B cell (primary cell): ENCODE measurements around the gene GNB3. TPM values are rescaled to one million over a fixed set of nuclear protein-coding genes. Genes with fewer than 3 reads are reported as not detected.

Experiments
- ATAC-seq: fragments of 200-7000 bp; cut with Tn5 transposase; one replicate; pipeline ENCODE4 v1.10.0; 2021; ENCODE audit warnings: low read depth, mild to moderate bottlenecking, moderate number of reproducible peaks, moderate library complexity
- CTCF ChIA-PET: fragments of 350-600 bp; sonication (Branson Sonifier 250); formaldehyde crosslinking; loops from one replicate; lab custom pipeline; 2021; ENCODE audit warnings: antibody characterized with exemption, inconsistent platforms; lab: Charles Lee
- POLR2A ChIA-PET: fragments of 350-600 bp; sonication (Branson Sonifier 250); formaldehyde crosslinking; loops from one replicate; lab custom pipeline; 2021; ENCODE audit warnings: antibody characterized with exemption; lab: Charles Lee
- DNase-seq: peaks from one replicate; pipeline ENCODE4 v3.0.0; 2013
- H2AFZ ChIP-seq: 2 replicates; pipeline ENCODE4 v1.6.1; 2012; ENCODE audit warnings: mild to moderate bottlenecking, low read depth, low read length; ENCODE audit not compliant: insufficient read depth, poor library complexity, severe bottlenecking
- H3K27ac ChIP-seq, 2 donors: 1 replicate in 1 of 2; 2 replicates in 1 of 2; pipeline ENCODE4 v1.5.1; 2012 to 2013; ENCODE audit warnings: low read length in 2 of 2, mild to moderate bottlenecking in 2 of 2, moderate library complexity in 1 of 2
- H3K27me3 ChIP-seq, 4 experiments: fragments of 200-600 bp in 1 of 4; sonication (generic) in 1 of 4; replicated peaks in 1 of 4; 1 replicate in 2 of 4; 2 replicates in 2 of 4; pipeline versions ENCODE4 v1.6.1 to v1.7.0; 2013 to 2016; ENCODE audit warnings: low read length in 3 of 4, mild to moderate bottlenecking in 2 of 4, mixed read lengths in 1 of 4, moderate library complexity in 1 of 4; ENCODE audit not compliant: insufficient read depth in 4 of 4, control insufficient read depth in 3 of 4; ENCODE audit errors: control extremely low read depth in 1 of 4
- H3K36me3 ChIP-seq, 2 experiments: replicated peaks in 1 of 2; 1 replicate in 1 of 2; 2 replicates in 1 of 2; pipeline versions ENCODE4 v1.6.1 to v1.7.1; 2013; ENCODE audit warnings: low read length in 1 of 2; ENCODE audit not compliant: insufficient read depth in 2 of 2, control insufficient read depth in 1 of 2; ENCODE audit errors: control extremely low read depth in 1 of 2, extremely low read depth in 1 of 2
- H3K4me1 ChIP-seq, 2 donors: fragments of 200-600 bp in 1 of 2; sonication (generic) in 1 of 2; 1 replicate in 1 of 2; 2 replicates in 1 of 2; pipeline versions ENCODE4 v1.5.1 to v1.6.1; 2013 to 2017; ENCODE audit warnings: low read length in 2 of 2; ENCODE audit not compliant: control insufficient read depth in 2 of 2, insufficient read depth in 2 of 2
- H3K4me2 ChIP-seq: replicated peaks from 2 replicates; pipeline ENCODE3; 2012; ENCODE audit warnings: mild to moderate bottlenecking, low read depth, low read length; ENCODE audit not compliant: poor library complexity, severe bottlenecking
- H3K4me3 ChIP-seq, 5 experiments: fragments of 200-600 bp in 1 of 5; sonication (generic) in 1 of 5; 1 replicate in 3 of 5; 2 replicates in 2 of 5; pipeline versions ENCODE4 v1.5.1 to v1.7.0; 2011 to 2016; ENCODE audit warnings: low read length in 4 of 5, mild to moderate bottlenecking in 4 of 5, low read depth in 2 of 5, control low read depth in 1 of 5, moderate library complexity in 1 of 5; ENCODE audit not compliant: insufficient read depth in 1 of 5; ENCODE audit errors: control extremely low read depth in 1 of 5, extremely low read depth in 1 of 5
- H3K79me2 ChIP-seq: fragments of 200-600 bp; sonication (generic); one replicate; pipeline ENCODE4 v1.6.0; 2016; ENCODE audit warnings: low read length; ENCODE audit not compliant: control insufficient read depth, insufficient read depth
- H3K9ac ChIP-seq: fragments of 200-600 bp; sonication (generic); 2 replicates; pipeline ENCODE4 v1.6.1; 2017; ENCODE audit warnings: mild to moderate bottlenecking, low read length, moderate library complexity
- H3K9me3 ChIP-seq, 3 donors: one replicate each; pipeline versions ENCODE4 v1.6.1 to v1.7.1; 2013; ENCODE audit warnings: low read length in 2 of 3; ENCODE audit not compliant: control insufficient read depth in 2 of 3, insufficient read depth in 1 of 3; ENCODE audit errors: control extremely low read depth in 1 of 3
- H4K20me1 ChIP-seq: 2 replicates; pipeline ENCODE4 v1.6.0; 2012; ENCODE audit warnings: mild to moderate bottlenecking, low read length; ENCODE audit not compliant: insufficient read depth, control insufficient read depth, poor library complexity, severe bottlenecking
- H3K27ac Mint-ChIP-seq: one replicate; pipeline ENCODE4 v1.8.0; 2021; ENCODE audit warnings: mixed read lengths
- H3K27me3 Mint-ChIP-seq: one replicate; pipeline ENCODE4 v1.8.0; 2021; ENCODE audit warnings: mixed read lengths
- H3K4me1 Mint-ChIP-seq: one replicate; pipeline ENCODE4 v1.8.0; 2021; ENCODE audit warnings: mixed read lengths
- H3K4me3 Mint-ChIP-seq: one replicate; pipeline ENCODE4 v1.8.0; 2021; ENCODE audit warnings: mixed read lengths
- H3K9me3 Mint-ChIP-seq: one replicate; pipeline ENCODE4 v1.8.0; 2022; ENCODE audit warnings: mixed read lengths; ENCODE audit not compliant: insufficient read depth
- EZH2 ChIP-seq: IDR thresholded peaks from 2 replicates; pipeline ENCODE4 v1.6.1; 2012; ENCODE audit warnings: borderline replicate concordance, low read depth, mild to moderate bottlenecking, moderate library complexity, low read length; ENCODE audit not compliant: insufficient read depth, poor library complexity, severe bottlenecking
- WGBS: methylation state at CpG from one replicate; pipeline ENCODE4 v1.1.5; 2013; ENCODE audit warnings: missing lambda C conversion rate; ENCODE audit not compliant: insufficient coverage; 5-methylcytosine and 5-hydroxymethylcytosine counted together
- intact Hi-C: fragments of 100-400 bp; cut with micrococcal nuclease; formaldehyde crosslinking; loops from one replicate; pipeline ENCODE4 v1.10.0; 2022
- polyA plus RNA-seq: library from polyadenylated mRNA; depleted of rRNA; stranded (reverse); fragments of >200 nt; gene quantifications from 2 replicates; pipeline ENCODE4 v1.2.3, GENCODE V29; 2012
- total RNA-seq, 2 donors: library from RNA; stranded (reverse); fragments of 120-200 nt in 1 of 2; gene quantifications; 1 replicate in 1 of 2; 2 replicates in 1 of 2; pipeline versions ENCODE4 v1.2.3 to v1.2.4, GENCODE V29; 2013 to 2022
- TF ChIP-seq, protein P1 (sequence below): fragments of 200-600 bp; IDR thresholded peaks from one replicate; pipeline ENCODE4 v1.8.0; 2022; ENCODE audit warnings: antibody characterized with exemption, mild to moderate bottlenecking

The GNB3 gene
- total and polyA plus RNA-seq, 2 donors (not counting 1 experiment from before 2014, with no cell fraction given), result 0.27 to 0.49 TPM

DNA sequence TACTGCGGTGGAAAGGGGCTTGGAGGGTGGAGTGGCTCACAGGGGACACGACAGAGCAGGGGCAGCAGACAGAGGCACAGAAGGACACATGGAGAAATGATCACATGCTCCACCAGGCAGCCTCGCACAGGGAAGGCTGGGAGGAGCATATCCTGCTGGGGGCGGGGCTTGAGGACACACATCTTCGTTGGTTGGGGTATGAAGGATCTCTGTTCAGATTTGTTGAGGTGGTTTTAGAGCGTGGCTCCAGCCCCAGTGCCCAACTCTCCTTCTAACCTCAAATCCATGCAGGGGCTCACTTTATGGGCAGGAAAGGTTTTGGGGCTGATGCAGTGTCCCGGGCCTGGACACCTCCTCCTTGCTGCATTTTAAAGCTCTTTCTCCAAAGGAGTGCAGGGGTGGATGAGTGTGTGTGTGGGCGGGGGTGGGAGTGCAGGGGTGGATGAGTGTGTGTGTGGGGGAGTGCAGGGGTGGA is 13.3 kb upstream of the GNB3 start:
- peaks cover 82% of the 10 kb centered on the region for H3K27me3 Mint-ChIP-seq
- Histone ChIP-seq H3K27me3 (peaks cover 0 to 79% (median 34%) of the 10 kb centered on the region in 4 experiments), H3K4me1 (peaks cover 23 to 29% of the 10 kb centered on the region in 2 donors), H4K20me1 (peaks cover 11% of the 10 kb centered on the region), H3K36me3 (no peaks in the 10 kb centered on the region), H3K4me3 (no peak overlapping the region), H3K9me3 (peaks cover 0 to 13% (median 0%) of the 10 kb centered on the region in 3 donors), H3K27ac (no peak overlapping the region), H3K9ac (no peak overlapping the region), H3K4me2 (no peak overlapping the region), H2AFZ (no peak overlapping the region), H3K79me2 (no peaks in the 10 kb centered on the region)
- H3K9me3 Mint-ChIP-seq, result no peaks in the 10 kb centered on the region
- TF ChIP-seq, protein P1, sequence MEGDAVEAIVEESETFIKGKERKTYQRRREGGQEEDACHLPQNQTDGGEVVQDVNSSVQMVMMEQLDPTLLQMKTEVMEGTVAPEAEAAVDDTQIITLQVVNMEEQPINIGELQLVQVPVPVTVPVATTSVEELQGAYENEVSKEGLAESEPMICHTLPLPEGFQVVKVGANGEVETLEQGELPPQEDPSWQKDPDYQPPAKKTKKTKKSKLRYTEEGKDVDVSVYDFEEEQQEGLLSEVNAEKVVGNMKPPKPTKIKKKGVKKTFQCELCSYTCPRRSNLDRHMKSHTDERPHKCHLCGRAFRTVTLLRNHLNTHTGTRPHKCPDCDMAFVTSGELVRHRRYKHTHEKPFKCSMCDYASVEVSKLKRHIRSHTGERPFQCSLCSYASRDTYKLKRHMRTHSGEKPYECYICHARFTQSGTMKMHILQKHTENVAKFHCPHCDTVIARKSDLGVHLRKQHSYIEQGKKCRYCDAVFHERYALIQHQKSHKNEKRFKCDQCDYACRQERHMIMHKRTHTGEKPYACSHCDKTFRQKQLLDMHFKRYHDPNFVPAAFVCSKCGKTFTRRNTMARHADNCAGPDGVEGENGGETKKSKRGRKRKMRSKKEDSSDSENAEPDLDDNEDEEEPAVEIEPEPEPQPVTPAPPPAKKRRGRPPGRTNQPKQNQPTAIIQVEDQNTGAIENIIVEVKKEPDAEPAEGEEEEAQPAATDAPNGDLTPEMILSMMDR, result no peak
- TF ChIP-seq EZH2, result no peak
- H3K4me3 Mint-ChIP-seq, result peak overlapping the region; percentile 72
- intact Hi-C loops, result no loop called here
- 8% methylated on average over 5 of the region's 8 CpGs for WGBS
- no peak overlapping the region for H3K27ac Mint-ChIP-seq
- DNase-seq (peak; percentile 45), ATAC-seq (no peak)
- CTCF ChIA-PET, result interaction anchor here (1.0 to 6.2 kb wide), 3 partner anchors 8 to 24 kb away, joined by 3 to 31 read pairs (median 3); partner anchors contain the start of genes CDCA3 and USP5
- POLR2A ChIA-PET, result interaction anchor here (1.0 kb wide), 1 partner anchor 74 kb away, joined by 3 read pairs; the partner anchor contains the start of gene MLF2
- peaks cover 21% of the 10 kb centered on the region for H3K4me1 Mint-ChIP-seq
